OCI-LY1 (cell line): ENCODE results near the gene ZMAT2.

Experiments
- EZH2 ChIP-seq: fragments of 200-600 bp; sonication (generic), shearing (Covaris generic); IDR thresholded peaks from 2 replicates; pipeline ENCODE4 v1.8.0; 2017; ENCODE audit warnings: borderline replicate concordance, mixed run types, mild to moderate bottlenecking, antibody characterized with exemption, low read length, moderate library complexity, mixed read lengths
- TF ChIP-seq, protein P1 (sequence below): fragments of 200-600 bp; sonication (generic), shearing (Covaris generic); IDR thresholded peaks from 2 replicates; pipeline ENCODE4 v1.5.1; 2017; ENCODE audit warnings: mild to moderate bottlenecking, antibody characterized with exemption, low read length, moderate library complexity, mixed read lengths

GRCh38 chr5:140690376-140690932 is 9.8 kb upstream of the ZMAT2 start:
- TF ChIP-seq, protein P1, sequence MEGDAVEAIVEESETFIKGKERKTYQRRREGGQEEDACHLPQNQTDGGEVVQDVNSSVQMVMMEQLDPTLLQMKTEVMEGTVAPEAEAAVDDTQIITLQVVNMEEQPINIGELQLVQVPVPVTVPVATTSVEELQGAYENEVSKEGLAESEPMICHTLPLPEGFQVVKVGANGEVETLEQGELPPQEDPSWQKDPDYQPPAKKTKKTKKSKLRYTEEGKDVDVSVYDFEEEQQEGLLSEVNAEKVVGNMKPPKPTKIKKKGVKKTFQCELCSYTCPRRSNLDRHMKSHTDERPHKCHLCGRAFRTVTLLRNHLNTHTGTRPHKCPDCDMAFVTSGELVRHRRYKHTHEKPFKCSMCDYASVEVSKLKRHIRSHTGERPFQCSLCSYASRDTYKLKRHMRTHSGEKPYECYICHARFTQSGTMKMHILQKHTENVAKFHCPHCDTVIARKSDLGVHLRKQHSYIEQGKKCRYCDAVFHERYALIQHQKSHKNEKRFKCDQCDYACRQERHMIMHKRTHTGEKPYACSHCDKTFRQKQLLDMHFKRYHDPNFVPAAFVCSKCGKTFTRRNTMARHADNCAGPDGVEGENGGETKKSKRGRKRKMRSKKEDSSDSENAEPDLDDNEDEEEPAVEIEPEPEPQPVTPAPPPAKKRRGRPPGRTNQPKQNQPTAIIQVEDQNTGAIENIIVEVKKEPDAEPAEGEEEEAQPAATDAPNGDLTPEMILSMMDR = no peak
- no peak for TF ChIP-seq EZH2
